ENCODE measurements around the gene GBX2. TPM values are rescaled to one million over a fixed set of nuclear protein-coding genes. Genes with fewer than 3 reads are reported as not detected.

Gene GBX2
- total and polyA plus RNA-seq, 2 of the 13 experiments (the other 11 are each of a cell fraction or from before 2014, with no cell fraction given), result not detected

DNA sequence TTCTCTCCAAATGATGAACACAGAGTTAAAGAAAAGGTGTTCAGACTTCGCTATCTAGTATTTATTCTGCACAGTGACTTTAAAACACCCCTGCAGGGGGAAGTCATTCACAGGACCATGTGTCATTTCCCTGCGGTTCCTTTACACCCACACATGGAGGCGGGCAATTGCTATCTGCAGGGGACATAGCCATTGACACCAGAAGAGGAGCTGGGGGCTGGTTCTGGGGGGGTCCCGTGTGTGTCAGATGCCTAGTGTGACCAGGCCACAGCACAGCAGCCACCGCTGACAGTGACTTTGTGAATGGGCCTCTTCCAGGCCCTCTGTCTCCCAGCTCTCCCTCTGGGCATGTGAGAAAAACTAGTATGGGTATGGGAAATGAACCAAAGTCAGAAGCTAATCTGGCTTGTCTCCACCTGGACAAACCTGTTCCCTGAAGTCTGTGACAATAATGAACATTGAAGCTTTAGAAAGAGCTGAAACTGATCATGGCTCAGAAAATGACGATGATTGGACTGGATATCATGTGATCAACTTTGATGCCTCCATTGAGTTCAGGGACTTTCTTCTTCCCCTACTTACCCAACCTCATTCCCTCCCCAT lies 7.5 kb upstream of the GBX2 start (continued):
- TF ChIP-seq, protein P1, sequence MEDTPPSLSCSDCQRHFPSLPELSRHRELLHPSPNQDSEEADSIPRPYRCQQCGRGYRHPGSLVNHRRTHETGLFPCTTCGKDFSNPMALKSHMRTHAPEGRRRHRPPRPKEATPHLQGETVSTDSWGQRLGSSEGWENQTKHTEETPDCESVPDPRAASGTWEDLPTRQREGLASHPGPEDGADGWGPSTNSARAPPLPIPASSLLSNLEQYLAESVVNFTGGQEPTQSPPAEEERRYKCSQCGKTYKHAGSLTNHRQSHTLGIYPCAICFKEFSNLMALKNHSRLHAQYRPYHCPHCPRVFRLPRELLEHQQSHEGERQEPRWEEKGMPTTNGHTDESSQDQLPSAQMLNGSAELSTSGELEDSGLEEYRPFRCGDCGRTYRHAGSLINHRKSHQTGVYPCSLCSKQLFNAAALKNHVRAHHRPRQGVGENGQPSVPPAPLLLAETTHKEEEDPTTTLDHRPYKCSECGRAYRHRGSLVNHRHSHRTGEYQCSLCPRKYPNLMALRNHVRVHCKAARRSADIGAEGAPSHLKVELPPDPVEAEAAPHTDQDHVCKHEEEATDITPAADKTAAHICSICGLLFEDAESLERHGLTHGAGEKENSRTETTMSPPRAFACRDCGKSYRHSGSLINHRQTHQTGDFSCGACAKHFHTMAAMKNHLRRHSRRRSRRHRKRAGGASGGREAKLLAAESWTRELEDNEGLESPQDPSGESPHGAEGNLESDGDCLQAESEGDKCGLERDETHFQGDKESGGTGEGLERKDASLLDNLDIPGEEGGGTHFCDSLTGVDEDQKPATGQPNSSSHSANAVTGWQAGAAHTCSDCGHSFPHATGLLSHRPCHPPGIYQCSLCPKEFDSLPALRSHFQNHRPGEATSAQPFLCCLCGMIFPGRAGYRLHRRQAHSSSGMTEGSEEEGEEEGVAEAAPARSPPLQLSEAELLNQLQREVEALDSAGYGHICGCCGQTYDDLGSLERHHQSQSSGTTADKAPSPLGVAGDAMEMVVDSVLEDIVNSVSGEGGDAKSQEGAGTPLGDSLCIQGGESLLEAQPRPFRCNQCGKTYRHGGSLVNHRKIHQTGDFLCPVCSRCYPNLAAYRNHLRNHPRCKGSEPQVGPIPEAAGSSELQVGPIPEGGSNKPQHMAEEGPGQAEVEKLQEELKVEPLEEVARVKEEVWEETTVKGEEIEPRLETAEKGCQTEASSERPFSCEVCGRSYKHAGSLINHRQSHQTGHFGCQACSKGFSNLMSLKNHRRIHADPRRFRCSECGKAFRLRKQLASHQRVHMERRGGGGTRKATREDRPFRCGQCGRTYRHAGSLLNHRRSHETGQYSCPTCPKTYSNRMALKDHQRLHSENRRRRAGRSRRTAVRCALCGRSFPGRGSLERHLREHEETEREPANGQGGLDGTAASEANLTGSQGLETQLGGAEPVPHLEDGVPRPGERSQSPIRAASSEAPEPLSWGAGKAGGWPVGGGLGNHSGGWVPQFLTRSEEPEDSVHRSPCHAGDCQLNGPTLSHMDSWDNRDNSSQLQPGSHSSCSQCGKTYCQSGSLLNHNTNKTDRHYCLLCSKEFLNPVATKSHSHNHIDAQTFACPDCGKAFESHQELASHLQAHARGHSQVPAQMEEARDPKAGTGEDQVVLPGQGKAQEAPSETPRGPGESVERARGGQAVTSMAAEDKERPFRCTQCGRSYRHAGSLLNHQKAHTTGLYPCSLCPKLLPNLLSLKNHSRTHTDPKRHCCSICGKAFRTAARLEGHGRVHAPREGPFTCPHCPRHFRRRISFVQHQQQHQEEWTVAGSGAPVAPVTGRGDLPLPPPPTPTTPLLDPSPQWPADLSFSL (CRISPR knock-in tag; IDR thresholded peaks at IDR 0.05), result no peak
- TF ChIP-seq MBNL3 (CRISPR knock-in tag; conservative IDR thresholded peaks at IDR 0.05), result no peak
- no peak for TF ChIP-seq ZSCAN30 (CRISPR knock-in tag; IDR thresholded peaks at IDR 0.05)

DNA sequence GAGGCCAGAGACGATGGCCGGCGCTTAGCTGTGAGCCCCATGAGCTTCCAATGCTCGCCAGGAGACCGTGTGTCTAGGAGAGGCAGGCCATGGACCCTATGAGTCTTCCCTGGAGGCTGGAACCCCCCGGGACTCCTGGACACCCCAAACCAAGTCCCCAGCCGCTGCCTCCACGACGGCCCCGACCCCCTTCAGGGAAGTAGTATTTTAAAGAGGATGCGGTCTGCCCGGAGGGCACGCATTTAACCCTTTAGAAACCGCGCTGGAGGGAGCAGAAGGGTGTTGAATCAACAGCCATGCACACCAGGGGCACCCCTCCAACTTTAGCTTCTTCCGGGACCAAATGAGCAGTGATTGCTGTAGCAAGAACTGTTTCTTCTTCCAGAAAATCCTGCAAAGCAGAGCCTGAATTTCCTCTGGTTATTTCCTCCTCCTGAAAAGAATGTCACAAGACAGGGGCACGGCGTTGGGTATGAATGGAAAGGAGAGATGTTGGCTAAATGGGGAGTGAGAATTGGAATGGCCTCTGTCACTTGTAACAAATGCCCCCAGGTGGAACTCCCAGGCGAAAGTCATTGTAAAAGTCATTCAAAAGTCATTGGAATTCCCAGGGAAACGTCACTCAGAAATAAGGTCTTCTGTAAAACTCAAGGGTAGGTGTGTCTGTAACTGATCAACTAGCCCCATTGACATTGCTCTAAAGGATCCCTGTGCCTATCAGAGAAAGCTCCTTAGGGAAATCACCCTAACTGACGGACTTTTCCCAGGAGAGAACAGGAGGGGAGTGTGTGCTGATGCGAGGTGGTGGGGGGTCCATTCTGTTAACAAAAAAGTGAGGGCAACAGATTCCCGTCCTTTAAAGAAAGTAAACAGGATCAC lies 5.8 kb upstream of the GBX2 start:
- peaks cover 9% of the 10 kb centered on the region for H4K20me1 ChIP-seq (ENCODE audit: insufficient read depth, low read length)
- no peak for FAIRE-seq
- ChIA-PET POLR2A (no interaction called here), CTCF (ENCODE audit: low intra/inter-chr PET ratio, low total read pairs) (no interaction called here)
- H3K79me2 ChIP-seq (ENCODE audit: insufficient read depth, low read length), result no peaks in the 10 kb centered on the region
- H3K4me1 ChIP-seq (ENCODE audit: insufficient read depth, low read length), result 0 out of 2 replicates have a peak, but pooled peaks cover 7% of the 10 kb centered on the region
- 0 out of 2 replicates have a peak, but pooled peaks have one; percentile 41 for TF ChIP-seq ZNF776 (CRISPR knock-in tag; IDR thresholded peaks at IDR 0.05)
- TF ChIP-seq ZNF652 (CRISPR knock-in tag; IDR thresholded peaks at IDR 0.05; ENCODE audit: borderline replicate concordance, low read depth), result peak; percentile 44; the same call in 1 of the 2 replicates
- TF ChIP-seq RORA (CRISPR knock-in tag; IDR thresholded peaks at IDR 0.05), result no peak
- no peak for TF ChIP-seq SP1 (IDR thresholded peaks at IDR 0.05)
- TF ChIP-seq SP1 (CRISPR knock-in tag; IDR thresholded peaks at IDR 0.05), result no peak
- peak; percentile 1; the same call in 1 of the 2 replicates for TF ChIP-seq EZH2 (conservative IDR thresholded peaks at IDR 0.05; ENCODE audit: low read depth, low read length)
- no peak overlapping the region; a peak in 1 of 6 replicates for H3K4me3 ChIP-seq (replicated peaks in 1 of 3; ENCODE audit: insufficient read depth in 1 of 3, low read depth in 2 of 3, low read length in 3 of 3)
- H3K4me2 ChIP-seq (ENCODE audit: low read depth, low read length), result no peak overlapping the region
- H3K9me3 ChIP-seq (ENCODE audit: low read length), result no peaks in the 10 kb centered on the region
- no peak for DNase-seq (ENCODE audit: low spot score)
- in situ Hi-C loops (cut with HindIII; ENCODE audit: extremely low pct_ligation_motif_present, low pct_unique_long_range_greater_than_20kb) (no loop called here), intact Hi-C loops (cut with micrococcal nuclease; ENCODE audit: unreplicated experiment) (no loop called here)
- H3K27ac ChIP-seq (ENCODE audit: extremely low read length, insufficient read depth, low read length), result no peak overlapping the region
- no peak overlapping the region for H2AFZ ChIP-seq (ENCODE audit: low read length)
- H3K9ac ChIP-seq (ENCODE audit: insufficient read depth, low read depth, low read length), result no peak overlapping the region
- no TSS peak for BruUV-seq (replicated peaks)
- WGBS (ENCODE audit: low lambda C conversion rate), result 17% methylated on average over 16 of the region's 23 CpGs
- peak; percentile 2; the same call in 1 of the 3 replicates for ATAC-seq
- peaks cover 26 to 81% of the 10 kb centered on the region in 2 experiments for H3K27me3 ChIP-seq (ENCODE audit: control insufficient read depth in 1 of 2, insufficient read depth in 2 of 2, low read length in 2 of 2)
- H3K36me3 ChIP-seq (replicated peaks in 1 of 2; ENCODE audit: control insufficient read depth in 1 of 2, insufficient read depth in 2 of 2, low read length in 2 of 2), result no peaks in the 10 kb centered on the region
